GM18507 (cell line): ENCODE data around the gene MRPS24.

Source experiments
- DNase-seq: peaks from one replicate; pipeline ENCODE4 v3.0.0; 2011; ENCODE audit warnings: low read depth; ENCODE audit not compliant: insufficient read length; ENCODE audit errors: extremely low spot score
- FAIRE-seq: peaks from 2 replicates; lab custom pipeline; 2011; peaks lifted over from hg19 to GRCh38; lab: Jason Lieb, UNC

MRPS24 gene

GRCh38 chr7:43878867-43879266 lies 9.6 kb upstream of the MRPS24 start:
- FAIRE-seq (no peak), DNase-seq (no peak)

GRCh38 chr7:43877968-43878864 lies 8.9 kb upstream of the MRPS24 start:
- no peak for FAIRE-seq
- no peak for DNase-seq

- no peak for FAIRE-seq
Measured at GRCh38 chr7:43876976-43877745, 7.8 kb upstream of the MRPS24 start.

GRCh38 chr7:43876241-43876640 lies 6.9 kb upstream of the MRPS24 start:
- FAIRE-seq, result no peak
- DNase-seq, result no peak

More at GRCh38 chr7:43876976-43877745, 7.8 kb upstream of the MRPS24 start:
- no peak for DNase-seq

- FAIRE-seq, result no peak
- DNase-seq, result no peak
Measured at GRCh38 chr7:43873300-43873699, 4.0 kb upstream of the MRPS24 start.

GRCh38 chr7:43872406-43873110 lies 3.2 kb upstream of the MRPS24 start:
- no peak for DNase-seq
- no peak for FAIRE-seq

- DNase-seq (no peak), FAIRE-seq (no peak)
Measured at GRCh38 chr7:43871064-43871463, 1.7 kb upstream of the MRPS24 start.

GRCh38 chr7:43870316-43870715 lies 999 bp upstream of the MRPS24 start:
- no peak for DNase-seq
- FAIRE-seq, result no peak

GRCh38 chr7:43869867-43870240 lies 537 bp upstream of the MRPS24 start:
- DNase-seq, result no peak
- no peak for FAIRE-seq

- no peak for FAIRE-seq
- DNase-seq, result no peak
Measured at GRCh38 chr7:43868681-43869005, 674 bp downstream of the MRPS24 start.

- FAIRE-seq (no peak), DNase-seq (no peak)
Measured at GRCh38 chr7:43868181-43868580, 1.1 kb downstream of the MRPS24 start.

- FAIRE-seq (no peak), DNase-seq (no peak)
Measured at GRCh38 chr7:43865277-43865676, 4.0 kb downstream of the MRPS24 start.

GRCh38 chr7:43864126-43864525 lies 5.2 kb downstream of the MRPS24 start:
- FAIRE-seq, result no peak

GRCh38 chr7:43856996-43857395 lies 12.3 kb downstream of the MRPS24 start:
- FAIRE-seq (no peak), DNase-seq (no peak)

More at GRCh38 chr7:43864126-43864525, 5.2 kb downstream of the MRPS24 start:
- DNase-seq, result no peak

- FAIRE-seq (no peak), DNase-seq (no peak)
Measured at GRCh38 chr7:43856316-43856715, 13.0 kb downstream of the MRPS24 start.

- FAIRE-seq, result no peak
- no peak for DNase-seq
Measured at GRCh38 chr7:43855176-43855575, 14.1 kb downstream of the MRPS24 start.

GRCh38 chr7:43851805-43852204 lies 17.5 kb downstream of the MRPS24 start:
- no peak for FAIRE-seq

GRCh38 chr7:43850348-43851116 lies 18.8 kb downstream of the MRPS24 start:
- DNase-seq, result no peak
- peak; percentile 38 for FAIRE-seq

More at GRCh38 chr7:43851805-43852204, 17.5 kb downstream of the MRPS24 start:
- no peak for DNase-seq

- no peak for DNase-seq
Measured at GRCh38 chr7:43849047-43849446, 20.3 kb downstream of the MRPS24 start.

More at GRCh38 chr7:43849047-43849446, 20.3 kb downstream of the MRPS24 start:
- FAIRE-seq, result no peak
